Right hindlimb (tissue), 1 donor: ENCODE data around the gene CST4.
A peak's percentile ranks its signal among the peaks of the same experiment; 100 is the strongest.
"Not testable (repeated sequence)": the region's sequence is repeated elsewhere in the genome, so short reads cannot be mapped to it uniquely, and the experiment has no call there.

Experiments used
- DNase-seq: peaks from one replicate; pipeline ENCODE4 v3.0.0-alpha.2; 2018

Gene CST4

GRCh38 chr20:23659610-23659988 is 29.2 kb downstream of the CST4 start:
- not testable (repeated sequence) for DNase-seq

GRCh38 chr20:23658989-23659609 is 29.7 kb downstream of the CST4 start:
- no peak for DNase-seq

GRCh38 chr20:23658336-23658735 is 30.5 kb downstream of the CST4 start:
- no peak for DNase-seq

- no peak for DNase-seq
These were observed 31.6 kb downstream of the CST4 start for GRCh38 chr20:23657202-23657601.

- no peak for DNase-seq
These were observed 32.5 kb downstream of the CST4 start for GRCh38 chr20:23656372-23656771.

GRCh38 chr20:23655491-23656211 is 33.2 kb downstream of the CST4 start:
- peak; percentile 63 for DNase-seq

- no peak for DNase-seq
These were observed 34.1 kb downstream of the CST4 start for GRCh38 chr20:23654717-23655116.

GRCh38 chr20:23654000-23654399 is 34.8 kb downstream of the CST4 start:
- no peak for DNase-seq

- DNase-seq = no peak
These were observed 35.4 kb downstream of the CST4 start for GRCh38 chr20:23653400-23653938.

GRCh38 chr20:23652926-23653325 is 35.9 kb downstream of the CST4 start:
- DNase-seq = no peak

- DNase-seq = no peak
These were observed 36.5 kb downstream of the CST4 start for GRCh38 chr20:23652371-23652770.

GRCh38 chr20:23651117-23651516 is 37.7 kb downstream of the CST4 start:
- DNase-seq = no peak

- no peak for DNase-seq
These were observed 38.9 kb downstream of the CST4 start for GRCh38 chr20:23649830-23650417.

GRCh38 chr20:23649242-23649641 is 39.6 kb downstream of the CST4 start:
- DNase-seq = no peak

GRCh38 chr20:23647346-23647745 is 41.5 kb downstream of the CST4 start:
- no peak for DNase-seq

- no peak for DNase-seq
These were observed 42.5 kb downstream of the CST4 start for GRCh38 chr20:23646106-23646873.

- no peak for DNase-seq
These were observed 43.3 kb downstream of the CST4 start for GRCh38 chr20:23645575-23645974.

- no peak for DNase-seq
These were observed 44.7 kb downstream of the CST4 start for GRCh38 chr20:23644164-23644563.

GRCh38 chr20:23643659-23644058 is 45.2 kb downstream of the CST4 start:
- no peak for DNase-seq

GRCh38 chr20:23641936-23642751 is 46.7 kb downstream of the CST4 start:
- no peak for DNase-seq

GRCh38 chr20:23640671-23641667 is 47.9 kb downstream of the CST4 start:
- no peak for DNase-seq
